HG02678 (cell line): ENCODE data around the gene RAD23A.
"Not testable (repeated sequence)": the region's sequence is repeated elsewhere in the genome, so short reads cannot be mapped to it uniquely, and the experiment has no call there.

ENCODE experiments used
- ATAC-seq: cut with Tn5 transposase; IDR thresholded peaks from one replicate; pipeline ENCODE4 v1.9.1; 2021; ENCODE audit warnings: mild to moderate bottlenecking, moderate library complexity; ENCODE audit not compliant: unreplicated experiment

The RAD23A gene

DNA sequence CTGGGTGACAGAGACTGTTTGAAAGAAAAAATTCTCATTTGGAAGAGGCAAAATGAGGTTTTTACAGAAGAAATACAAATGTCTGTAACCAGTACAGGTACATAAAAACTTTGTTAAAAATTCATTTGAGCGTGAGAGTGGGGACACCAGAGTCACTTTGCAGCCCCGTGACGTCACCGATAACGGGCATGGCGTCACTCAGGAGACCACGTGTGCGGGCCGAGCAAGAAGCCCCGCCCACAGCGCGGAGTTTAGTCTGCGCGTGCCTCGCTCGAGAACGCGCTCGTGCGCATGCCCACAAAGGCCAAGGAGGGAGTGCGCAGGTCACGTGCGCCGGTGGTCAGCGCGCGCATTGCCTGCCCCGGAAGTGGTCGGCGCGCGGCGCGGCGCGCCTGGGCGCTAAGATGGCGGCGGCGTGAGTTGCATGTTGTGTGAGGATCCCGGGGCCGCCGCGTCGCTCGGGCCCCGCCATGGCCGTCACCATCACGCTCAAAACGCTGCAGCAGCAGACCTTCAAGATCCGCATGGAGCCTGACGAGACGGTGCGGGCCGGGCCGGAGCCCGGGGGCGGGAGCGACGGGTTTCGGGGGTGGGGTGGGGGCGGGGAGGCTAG lies at the start of gene RAD23A:
Gene RAD23A (plus strand): TSS at position 384 of the 613 bp plus-strand sequence. CDS start 87 bp downstream, at position 471.
- ATAC-seq: peak; percentile 82

DNA sequence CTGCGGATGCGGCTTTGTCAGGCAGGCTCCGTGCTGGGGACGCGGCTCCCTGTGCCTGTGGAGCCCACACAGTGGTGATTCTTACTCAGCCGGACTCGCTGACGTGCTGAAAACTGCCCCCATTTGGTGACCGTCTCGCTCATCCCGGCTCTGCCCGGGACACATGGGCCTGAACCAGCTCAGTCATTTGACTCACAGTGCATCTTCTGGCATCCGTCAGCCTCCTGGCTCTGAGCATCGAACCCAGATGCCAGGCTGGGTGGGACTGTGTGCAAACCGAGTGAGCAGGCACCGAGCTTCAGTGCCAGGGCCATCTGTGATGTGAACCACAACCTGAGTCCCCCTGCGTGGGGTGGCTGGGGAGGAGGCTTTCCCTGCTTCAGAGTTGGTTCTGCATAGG lies 49.2 kb upstream of the RAD23A start:
- no peak for ATAC-seq

DNA sequence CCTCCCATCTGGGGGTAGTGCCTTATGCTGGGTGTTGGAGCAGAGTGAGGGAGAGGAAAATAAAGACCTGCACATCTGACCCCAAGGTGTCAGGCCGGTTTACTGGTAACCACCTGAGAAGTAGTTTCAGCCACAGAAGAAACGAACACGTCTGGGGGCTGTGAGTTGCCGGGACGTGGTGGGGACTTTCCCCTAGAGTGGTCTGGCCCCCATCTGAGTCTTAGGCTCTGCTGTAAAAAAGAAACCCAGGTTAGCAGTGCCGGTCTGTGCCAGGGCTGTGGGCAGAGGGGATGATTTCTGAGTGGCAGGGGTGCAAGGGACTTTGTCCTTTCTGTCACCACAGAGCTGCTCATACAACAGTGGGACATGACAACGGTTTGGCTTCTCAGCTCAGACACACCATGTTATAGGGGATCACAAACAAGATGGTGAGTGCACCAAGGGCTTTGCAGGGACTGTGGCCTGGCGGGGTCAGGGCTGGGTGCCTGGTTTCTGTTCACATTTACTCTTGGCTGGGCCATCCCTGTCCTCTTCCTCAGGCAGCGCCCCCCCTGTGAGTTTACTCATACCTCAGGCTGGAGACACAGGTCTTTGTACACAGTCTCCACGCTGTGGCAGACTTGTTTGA lies 45.7 kb upstream of the RAD23A start:
- ATAC-seq: peak; percentile 91

DNA sequence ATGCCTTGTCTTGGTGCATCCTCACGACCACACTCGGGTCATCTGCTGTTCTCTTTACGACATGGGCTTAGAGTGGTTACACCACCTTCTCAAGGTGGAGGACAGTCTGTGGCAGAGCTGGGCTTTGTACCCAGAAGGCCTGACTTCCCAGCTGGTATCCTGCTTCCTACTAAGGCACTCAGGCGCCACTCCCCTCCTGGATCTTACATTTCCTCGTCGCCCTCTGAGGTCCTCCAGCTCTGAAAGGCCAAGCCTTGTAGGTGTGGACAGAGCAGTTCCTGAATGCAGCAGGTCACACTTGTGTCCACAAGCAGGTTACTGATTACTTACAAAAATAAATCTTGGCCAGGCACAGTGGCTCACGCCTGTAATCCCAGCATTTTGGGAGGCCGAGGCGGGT lies 38.5 kb upstream of the RAD23A start:
- ATAC-seq: no peak

DNA sequence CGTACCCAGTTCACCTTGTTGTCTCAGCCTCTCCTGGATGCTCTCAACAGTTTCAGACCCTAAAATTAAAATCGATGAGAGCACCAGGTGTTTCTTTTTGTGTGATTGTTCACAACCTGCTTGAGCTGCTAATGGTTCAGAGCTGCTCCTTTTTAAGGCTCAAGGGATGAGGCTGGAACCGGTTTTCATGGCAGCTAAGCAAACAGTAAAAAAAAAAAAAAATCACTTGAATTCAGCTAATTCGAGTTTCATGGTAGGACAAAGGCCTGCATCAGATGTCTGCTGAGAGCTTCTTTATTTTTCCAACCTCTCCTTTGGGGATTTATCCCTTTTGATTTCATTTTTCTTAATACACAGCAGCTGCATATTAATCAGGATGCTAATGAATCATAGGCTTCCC lies 33.1 kb upstream of the RAD23A start:
- ATAC-seq: no peak

DNA sequence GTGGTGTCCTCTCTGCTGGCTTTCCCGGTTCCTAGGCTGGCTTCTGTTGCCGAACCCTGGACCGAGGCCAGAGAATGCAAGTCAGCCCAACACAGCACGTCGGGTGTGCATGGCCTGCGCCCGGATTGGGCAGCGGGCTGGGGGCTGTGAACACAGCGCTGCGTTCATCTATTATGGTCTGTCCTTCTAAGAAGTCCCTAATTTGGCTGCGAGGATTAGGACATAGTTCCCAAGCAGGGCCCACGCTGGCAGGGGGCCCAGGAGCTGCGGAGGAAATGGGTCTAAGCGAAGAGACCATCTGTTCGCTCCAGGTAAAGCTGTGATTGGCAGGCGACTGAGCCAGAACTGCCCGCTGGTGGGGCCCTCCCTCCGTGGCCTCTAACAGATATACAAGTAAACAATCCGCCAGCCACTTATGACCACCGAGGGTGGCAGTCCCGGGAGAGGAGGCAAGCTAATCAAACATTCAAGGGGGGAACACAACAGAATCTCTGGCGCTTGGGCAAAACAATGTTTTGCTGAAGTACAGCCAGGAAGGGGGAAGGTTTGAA lies 32.6 kb upstream of the RAD23A start:
- ATAC-seq: no peak

DNA sequence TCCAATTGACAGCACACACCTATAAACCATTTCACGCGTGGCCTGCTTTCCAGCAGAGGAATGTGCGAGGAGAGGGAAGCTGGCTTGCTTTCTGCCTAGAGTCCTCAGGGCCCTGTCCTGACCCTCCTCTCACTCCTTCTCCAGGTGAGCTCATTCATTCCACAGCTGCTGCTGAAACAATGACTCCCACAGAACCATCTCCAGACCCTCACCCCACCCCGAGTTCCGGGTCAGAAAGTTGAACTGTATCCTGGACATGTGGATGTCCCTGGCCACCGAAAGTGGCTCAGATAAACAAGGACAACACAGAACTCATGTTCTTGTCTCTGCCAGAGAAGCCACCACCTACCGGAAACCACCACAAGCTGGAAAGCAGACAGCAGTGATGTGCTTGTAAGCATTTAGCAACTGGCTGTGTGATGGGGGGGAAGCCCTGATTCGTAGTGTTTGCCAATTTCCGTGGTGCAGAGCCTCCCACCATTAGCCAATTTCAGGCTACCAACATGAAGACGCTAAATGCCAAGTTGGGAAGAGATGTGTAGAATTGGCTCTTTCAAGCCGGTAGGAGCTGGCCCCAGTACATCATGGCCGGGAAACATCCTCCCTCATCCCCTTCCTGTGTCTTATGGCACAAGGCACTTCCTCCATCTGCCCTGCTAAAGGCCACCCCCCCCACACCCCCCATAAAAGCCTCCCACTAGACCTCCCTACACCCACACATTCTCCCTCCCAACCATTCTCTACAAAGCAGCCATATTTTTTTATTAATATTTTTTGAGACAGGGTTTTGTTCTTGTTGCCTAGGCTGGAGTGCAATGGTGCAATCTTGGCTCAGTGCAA lies 31.6 kb upstream of the RAD23A start:
- no peak for ATAC-seq

DNA sequence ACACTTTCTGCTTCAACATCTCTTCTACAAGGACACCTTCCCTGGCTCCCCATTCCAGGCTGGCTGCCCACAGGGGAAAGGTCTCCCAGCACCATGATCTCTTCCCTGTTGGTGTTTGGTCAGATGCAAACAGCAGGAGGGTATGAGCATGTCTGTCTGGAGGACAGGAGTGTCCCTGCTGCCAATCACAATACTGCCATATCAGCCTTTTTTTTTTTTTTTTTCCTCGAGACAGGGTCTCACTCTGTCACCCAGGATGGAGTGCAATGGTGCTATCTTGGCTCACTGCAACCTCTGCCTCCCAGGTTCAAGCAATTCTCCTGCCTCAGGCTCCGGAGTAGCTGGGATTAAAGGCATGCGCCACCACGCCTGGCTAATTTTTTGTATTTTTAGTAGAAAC lies 29.8 kb upstream of the RAD23A start:
- not testable (repeated sequence) for ATAC-seq

DNA sequence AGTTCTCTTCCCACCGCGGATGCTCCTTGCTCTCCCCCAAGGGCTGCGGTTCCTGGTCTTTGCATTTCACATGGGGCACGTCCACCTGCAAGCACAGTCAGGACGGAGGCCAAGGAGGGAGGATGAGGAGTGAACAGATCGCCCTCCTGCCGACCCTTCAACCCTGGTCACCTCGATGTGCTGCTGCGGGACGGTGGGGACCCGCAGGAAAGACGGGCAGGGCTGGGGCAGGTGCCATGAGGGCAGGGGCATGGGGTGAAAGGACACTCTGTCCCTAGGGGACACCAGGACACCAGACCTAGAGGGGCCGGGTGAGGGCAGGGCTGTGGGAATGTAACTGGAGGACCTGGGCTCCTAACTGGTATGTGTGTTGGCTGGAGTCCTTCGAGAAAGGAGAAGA lies 27.4 kb upstream of the RAD23A start:
- no peak for ATAC-seq

DNA sequence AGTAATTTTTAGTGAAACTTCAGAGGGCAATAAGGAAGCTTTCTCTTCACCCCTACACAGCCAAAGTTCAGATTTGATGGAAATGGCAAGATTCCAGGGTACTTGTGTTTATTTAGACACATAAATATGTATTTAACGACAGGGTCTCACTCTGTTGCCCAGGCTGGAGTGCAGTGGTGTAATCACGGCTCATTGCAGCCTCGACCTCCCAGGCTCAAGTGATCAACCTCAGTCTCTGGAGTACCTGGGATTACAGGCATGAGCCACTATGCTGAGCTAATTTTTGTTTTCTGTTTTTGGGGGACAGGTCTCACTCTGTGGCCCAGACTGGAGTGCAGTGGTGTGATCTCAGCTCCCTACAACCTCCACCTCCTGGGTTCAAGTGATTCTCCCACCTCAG lies 24.6 kb upstream of the RAD23A start:
- ATAC-seq: no peak

DNA sequence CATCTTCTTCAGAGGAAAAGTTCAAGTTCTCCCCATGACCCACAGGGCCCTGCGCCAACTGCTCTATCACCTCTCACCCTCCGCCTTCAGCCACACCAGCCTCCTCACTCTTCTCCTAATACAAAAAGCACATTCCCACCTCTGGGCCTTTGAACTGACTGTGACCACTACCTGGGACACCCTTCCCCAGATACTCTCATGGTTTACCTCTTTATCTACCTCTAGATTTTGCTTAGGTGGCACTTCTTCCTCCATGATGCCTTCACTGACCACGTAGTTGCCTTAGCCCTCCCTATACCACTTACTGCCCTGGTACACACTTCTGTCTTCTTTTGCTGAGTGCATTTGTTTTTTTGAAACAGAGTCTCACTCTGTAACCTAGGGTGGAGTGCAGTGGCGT lies 22.7 kb upstream of the RAD23A start:
- no peak for ATAC-seq

DNA sequence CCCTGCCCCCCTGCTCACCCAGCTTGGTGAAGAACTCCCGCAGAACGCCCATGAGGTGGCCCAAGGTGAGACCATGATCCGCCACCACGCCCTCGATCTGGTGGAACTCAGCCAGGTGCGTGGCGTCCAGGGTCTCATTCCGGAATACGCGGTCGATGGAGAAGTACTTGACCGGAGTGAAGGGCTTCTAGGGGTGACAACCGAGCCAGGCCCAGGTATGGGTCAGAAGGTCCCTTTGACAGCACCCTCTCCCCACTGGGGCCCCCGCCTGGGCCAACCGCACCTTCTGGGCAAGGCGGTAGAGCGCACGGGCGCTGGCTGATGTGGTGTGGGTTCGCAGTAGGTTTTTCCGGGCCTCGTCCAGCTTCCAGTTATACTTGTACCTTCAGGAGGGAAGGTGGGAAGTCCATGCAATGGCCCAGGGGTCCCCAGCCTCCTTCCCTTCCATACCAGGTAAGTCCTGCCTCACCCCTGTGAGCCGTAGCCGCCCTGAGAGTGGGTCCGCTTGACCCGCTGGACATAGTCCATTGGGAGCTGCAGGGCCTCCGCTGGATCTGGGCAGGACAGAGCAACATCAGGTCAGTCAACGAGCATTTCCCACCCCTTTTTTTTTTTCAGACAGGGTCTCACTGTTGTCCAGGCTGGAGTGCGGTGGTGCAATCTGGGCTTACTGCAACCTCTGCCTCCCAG lies 20.9 kb upstream of the RAD23A start:
- no peak for ATAC-seq

DNA sequence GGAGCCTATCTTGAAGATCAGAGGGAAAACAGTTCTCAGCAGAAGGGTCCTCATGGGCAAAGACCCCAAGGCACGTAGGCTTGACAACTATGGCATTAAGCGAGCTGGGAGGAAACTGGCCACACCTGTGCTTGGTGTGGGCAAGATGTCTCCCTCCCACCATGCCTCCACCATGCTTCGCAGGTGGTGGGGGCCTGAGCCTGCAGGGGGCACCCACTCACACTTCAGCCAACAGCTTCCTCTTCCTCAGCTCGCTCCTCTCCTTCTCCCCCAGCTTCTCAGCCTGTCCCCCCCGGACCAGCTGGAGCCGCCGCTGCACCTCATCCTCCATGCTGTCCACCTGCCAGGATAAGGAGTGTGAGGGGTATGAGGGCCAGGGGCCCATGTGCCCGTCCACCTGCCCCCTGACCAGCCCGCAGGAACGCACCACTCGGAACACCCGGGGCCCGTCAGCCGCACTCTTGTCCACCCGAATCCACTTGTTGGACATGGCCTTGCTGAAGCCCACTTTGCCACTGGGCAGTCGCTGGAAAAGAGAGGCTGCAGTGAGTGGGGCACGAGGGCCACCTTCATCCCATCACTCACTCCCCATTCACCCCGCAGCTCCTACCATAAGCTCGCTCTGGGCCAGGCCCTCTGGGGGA lies 15.5 kb upstream of the RAD23A start:
- ATAC-seq: no peak

DNA sequence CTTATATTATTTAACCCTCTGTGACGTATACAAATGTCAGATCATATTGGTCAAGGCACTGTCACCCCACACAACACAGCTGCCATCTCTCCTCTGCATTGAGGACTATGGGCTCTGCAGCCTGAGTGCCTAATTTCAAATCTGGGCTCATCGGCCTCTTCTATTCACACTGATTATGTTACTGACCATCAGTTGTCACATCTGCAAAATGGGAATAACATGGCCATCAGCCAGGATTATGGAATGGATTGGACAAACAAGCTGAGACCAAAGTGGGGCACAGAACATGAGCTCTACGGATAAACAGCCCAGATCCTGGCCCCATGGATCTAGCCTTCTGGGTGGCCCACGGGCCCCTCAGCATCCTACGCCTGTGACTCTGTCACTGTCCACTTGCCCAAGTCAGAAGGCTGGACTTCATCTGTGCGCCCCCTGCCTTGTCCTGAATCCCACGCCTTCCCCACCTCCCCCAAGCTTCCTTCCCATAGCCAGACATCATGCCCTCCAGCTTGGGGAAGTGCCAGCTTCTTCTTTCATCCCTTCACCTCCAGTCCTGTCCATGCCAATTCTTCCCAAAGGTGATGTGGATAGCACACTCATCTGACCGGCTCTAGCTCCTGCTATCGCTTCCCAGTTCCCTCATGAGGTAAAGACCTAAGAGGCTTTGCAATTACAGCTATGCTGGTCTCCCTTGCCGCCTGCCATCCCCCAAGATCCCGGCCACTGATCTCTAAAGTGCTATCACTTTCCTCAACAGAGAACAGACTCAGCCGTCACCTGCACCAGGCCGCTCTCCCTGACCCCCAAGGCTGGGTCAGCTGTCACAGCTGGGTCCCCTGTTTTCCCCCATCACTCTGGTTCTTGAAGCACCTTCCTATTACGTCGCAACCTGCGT lies 13.0 kb upstream of the RAD23A start:
- ATAC-seq: no peak

DNA sequence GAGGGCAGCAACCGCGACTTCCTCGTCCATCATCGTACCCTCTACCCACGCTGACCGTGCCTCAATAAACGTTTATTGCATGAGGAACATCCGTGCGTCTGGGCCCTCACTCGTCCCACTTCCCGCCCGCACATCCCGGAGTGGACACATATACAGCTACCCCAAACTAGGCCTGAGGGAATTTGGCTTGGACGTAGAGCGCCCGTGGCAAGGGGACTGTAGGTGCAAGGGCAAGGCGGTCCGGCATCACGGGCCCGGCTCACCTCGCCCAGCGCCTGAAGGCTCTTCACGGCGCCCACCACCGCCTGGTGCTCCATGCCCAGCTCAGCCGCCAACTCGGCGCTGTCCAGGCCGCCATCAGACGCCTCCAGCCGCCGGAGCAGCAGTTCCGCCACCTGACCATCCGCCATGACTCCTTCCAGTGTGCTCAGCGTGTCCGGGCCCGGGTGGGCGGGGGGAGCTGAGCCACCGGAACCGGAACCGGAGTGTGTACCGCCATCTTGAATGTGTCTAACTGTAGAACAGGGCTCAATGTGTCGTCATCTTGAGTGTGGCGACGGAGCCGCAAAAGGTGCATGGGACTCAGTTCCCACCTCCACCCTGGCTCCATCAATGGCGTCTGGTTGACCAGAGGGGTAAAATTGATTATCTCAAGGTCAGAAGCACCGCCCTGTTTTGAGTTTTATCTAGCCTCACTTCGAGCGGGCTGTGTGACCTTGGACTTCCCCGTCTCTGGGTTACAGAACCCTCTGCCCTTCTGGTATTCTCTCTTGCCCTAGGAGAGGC lies 12.2 kb upstream of the RAD23A start, which contains the start of gene FARSA:
Gene FARSA (minus strand): TSS at position 425 of the 786 bp plus-strand sequence. CDS start 15 bp downstream, at position 410.
- ATAC-seq: peak; percentile 48

DNA sequence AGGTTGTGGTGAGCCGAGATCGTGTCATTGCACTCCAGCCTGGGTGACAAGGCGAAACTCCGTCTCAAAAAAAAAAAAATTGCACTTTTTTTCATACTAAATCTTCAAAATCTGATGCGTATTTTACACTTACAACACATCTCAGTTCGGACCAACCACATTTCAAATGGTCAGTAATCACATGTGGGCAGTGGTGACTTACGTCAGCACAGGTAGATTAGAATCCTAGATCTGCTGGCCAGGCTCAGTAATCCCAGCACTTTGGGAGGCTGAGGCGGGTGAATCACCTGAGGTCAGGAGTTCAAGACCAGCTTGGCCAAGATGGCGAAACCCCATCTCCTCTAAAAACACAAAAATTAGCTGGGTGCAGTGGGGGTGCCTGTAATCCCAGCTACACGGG lies 10.6 kb upstream of the RAD23A start:
- ATAC-seq: no peak

DNA sequence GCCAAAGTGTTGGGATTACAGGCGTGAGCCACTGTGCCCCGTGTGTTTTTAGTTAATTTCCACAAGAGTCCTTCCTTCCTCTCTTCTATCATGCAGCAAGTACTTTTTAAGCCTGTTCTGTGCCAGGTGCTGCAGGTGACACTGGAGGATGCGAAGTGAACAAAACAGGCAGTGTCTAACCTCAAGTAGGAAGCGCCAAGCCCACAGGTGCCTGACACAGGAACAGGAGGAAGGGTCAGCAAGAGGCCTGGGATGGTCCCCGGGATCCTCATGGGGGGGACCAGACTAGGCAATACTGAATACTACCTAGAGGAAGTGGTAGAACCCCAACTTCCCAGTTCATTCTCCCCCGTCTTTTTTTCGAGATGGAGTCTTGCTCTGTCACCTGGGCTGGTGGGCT lies 9.1 kb upstream of the RAD23A start:
- ATAC-seq: no peak

DNA sequence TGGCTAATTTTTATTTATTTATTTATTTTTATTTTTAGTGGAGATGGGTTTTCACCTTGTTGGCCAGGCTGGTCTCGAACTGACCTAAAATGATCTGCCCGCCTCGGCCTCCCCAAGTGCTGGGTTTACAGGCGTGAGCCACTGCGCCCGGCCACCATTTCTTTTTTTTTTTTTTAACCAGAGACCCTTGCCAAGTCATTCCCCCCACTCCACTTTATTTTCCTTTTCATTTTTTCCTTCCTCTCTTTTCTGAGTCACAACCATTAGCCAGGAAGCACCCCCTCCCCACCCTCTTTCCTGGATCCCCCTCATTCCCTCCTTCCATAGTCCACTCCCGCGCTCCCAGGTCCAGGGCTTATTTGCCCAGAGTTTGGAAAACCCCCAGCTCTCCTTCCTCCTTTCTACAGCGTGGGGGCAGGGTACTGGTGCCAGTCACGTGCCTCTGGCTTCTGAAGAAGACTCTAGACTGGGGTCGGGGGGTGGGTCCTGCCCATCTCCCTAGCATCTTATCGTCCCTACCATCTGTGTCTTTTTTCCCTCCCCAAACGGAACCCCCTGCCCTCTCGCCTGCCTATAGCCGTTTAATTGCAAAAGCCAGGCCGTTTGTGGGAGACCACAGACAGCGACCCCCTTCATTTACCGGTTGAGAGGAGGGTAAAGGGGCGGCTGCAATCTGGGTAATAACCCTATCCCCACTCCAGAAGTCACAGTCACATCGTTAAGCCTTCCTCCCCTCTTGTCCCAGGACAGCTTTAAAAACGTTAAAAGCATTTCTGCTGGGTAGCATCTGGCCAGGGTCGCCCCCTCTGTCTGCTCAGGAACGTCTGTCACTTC lies 8.4 kb upstream of the RAD23A start:
- ATAC-seq: no peak
